ENCODE measurements around the gene ABCD3.

- TF ChIP-seq CTCF (IDR thresholded peaks at IDR 0.05) (no peak), POLR2A (IDR thresholded peaks at IDR 0.05) (no peak)
Measured at GRCh38 chr1:94384485-94385265, 33.5 kb upstream of the ABCD3 start.
